ENCODE data around the gene BRME1. TPM values are rescaled to one million over a fixed set of nuclear protein-coding genes. Genes with fewer than 3 reads are reported as not detected.

BRME1 gene
- 0.18 and 0.49 TPM in 2 replicates for total RNA-seq

DNA sequence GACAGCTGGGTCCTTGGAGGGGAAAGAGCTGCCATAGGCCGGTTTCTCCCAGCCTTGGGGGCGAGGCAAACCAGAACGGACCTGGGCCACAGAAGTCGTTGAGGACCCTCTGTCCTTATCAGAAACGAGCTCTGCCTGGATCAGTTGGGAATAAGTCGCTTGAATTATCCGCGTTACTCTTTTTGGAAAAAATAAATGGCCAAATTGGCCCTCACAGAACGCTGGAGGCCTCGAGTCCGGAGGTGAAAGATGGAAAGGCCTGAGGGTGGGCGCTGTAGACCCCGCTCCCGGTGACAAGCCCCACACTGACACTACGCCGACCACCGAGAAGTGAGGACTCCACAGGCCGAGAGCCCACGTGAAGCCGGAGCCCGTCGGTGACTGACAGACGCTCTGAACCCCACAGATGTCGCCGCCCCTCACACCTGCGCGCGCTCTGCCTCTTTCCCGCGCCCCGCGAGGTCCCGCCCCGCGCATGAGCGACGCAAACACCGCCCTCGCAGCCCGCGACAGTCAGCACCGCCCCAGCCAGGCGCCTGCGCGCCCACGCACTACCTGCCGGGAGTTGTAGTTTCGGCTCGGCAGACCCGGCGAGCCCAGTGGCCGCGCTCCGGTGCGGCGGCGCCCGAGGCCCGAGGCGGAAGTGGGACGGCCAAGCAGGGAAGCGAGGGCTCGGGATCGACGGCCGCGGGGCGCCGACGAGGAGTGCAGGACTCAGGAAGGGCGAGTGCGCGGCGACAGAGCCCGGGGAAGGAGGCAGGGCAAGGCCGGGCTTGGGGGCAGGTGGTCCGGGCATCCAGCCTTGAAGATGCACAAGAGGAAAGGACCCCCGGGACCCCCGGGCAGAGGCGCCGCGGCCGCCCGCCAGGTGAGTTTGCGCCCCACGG, at the start of gene BRME1, which contains the start of gene CC2D1A:
Gene BRME1, minus strand, starts transcription at position 484 of the 887 bp plus-strand sequence. CDS start 1,225 bp downstream, outside the sequence.
Gene CC2D1A, plus strand, starts transcription at position 568 of the 887 bp plus-strand sequence. Its CDS starts 241 bp downstream, at position 809.

DNA sequence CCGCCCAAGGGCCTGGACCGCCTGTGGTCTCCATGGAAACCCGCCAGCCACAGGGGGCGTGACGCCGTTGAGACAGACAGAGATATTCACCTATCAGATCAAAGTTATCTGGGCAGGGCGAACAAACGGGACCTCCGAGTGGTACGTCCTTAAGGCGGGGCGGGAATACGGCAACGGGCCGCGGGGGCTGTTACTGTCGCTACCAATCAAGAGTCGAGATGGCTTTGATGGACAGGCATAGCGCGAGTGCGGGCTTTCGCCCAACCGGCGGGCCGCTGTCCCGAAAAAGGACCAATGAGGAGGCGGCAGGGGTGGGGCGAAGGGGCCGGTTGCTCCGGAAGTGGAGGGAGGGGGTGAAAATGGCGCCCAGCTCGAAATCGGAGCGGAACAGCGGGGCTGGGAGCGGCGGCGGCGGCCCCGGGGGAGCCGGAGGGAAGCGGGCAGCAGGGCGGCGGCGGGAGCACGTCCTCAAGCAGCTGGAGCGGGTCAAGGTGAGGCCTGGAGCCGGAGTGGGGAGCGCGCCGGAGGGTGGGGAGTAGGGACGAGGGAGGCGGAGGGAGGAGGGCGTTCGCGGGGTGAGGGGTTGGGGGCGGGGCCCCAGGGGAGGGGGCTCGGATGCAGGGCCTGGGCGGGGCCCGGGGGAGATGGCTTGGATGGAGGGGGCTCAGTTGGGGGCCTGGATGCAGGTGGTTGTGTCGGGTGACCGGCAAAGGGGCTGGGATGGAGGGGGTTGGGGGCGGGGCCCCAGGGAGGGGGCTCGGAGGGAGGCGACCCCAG, 46.4 kb upstream of the BRME1 start, which contains the start of gene DCAF15:
Gene DCAF15, plus strand, starts transcription at position 356 of the 777 bp plus-strand sequence. Its CDS starts 4 bp downstream, at position 360.

DNA sequence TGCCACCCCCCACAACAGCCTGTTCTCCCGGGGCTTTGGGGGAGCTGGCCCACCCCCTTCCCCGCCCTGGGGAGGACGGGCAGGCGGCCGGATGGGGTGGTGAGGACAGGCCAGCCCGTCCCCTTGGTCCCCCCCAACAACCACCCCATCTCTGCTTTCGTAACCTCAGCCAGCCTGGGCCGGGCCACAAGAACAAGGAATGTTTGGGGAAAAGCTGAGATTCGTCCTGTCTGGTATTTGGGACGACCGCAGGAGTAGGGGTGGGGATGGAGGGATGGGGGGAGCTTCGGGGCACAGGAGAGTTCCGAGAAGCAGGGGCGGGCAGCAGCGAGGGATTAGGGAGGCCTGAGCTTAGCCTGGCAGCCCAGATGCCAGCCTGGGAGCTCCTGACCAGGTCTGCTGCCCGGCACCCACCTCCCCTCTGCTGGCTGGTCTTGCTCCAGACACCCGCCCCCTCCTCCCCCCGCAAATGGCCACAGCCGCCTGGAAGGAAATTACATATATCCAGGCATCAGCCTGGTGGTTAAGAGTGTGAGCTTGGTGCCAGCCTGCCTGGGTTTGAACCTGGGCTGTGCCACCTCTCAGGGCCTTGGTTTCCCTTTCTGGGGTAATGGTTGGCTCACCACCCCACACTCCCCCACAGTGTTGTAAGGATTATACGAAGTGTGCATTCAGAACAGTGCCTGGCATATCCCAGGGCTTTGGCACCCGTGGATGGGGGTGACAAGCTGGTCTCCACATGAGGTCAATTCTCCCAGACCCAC, 32.6 kb upstream of the BRME1 start, which contains the start of gene PODNL1:
Gene PODNL1, minus strand, starts transcription at position 117 of the 764 bp plus-strand sequence. CDS start 236 bp downstream, outside the sequence.

DNA sequence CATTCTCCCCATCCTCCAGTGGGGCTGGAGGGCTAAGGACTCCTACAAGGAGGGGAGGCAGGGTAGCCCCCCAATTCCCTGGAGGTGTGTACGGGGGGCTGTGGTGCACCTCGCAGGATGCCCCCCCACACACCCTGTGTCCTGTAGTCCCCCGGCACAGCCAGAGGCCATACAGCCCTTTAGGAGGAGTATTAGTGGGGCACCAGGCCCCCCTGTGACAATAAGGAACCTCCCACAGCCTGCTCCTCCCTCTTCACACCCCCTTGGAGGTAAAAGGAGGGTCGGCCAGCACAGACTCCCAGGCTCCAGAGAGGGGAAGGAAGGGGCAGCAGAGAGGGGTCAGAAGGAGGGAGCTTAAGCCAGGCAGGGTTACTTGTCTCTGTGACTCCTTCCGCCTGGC, 29.1 kb downstream of the BRME1 start, which contains the start of gene NANOS3:
Gene NANOS3, plus strand, starts transcription at position 301 of the 400 bp plus-strand sequence. CDS start 115 bp downstream, outside the sequence.

Other genes starting within 250 kb of the BRME1 start
- gene MRI1, start 141.6 kb downstream of the BRME1 start, total RNA-seq, result 25.6 and 27.8 TPM in 2 replicates
- gene C19orf53, start 131.7 kb downstream of the BRME1 start, total RNA-seq, result 143 and 167 TPM in 2 replicates
- 3.2 and 8.3 TPM in 2 replicates for gene ZSWIM4, start 110.7 kb downstream of the BRME1 start, total RNA-seq
- not detected in 2 replicates for gene NANOS3, start 29.0 kb downstream of the BRME1 start, total RNA-seq
- gene CC2D1A, start 84 bp upstream of the BRME1 start, total RNA-seq, result 16.6 and 16.8 TPM in 2 replicates
- gene PODNL1, start 32.3 kb upstream of the BRME1 start, total RNA-seq, result 0.36 TPM in 1 of 2 replicates, not detected in the other
- 16.2 and 20.9 TPM in 2 replicates for gene DCAF15, start 46.4 kb upstream of the BRME1 start, total RNA-seq
- 2.0 and 4.9 TPM in 2 replicates for gene RFX1, start 100.2 kb upstream of the BRME1 start, total RNA-seq
- gene RLN3, start 122.0 kb upstream of the BRME1 start, total RNA-seq, result not detected in 2 replicates
- gene IL27RA, start 125.6 kb upstream of the BRME1 start, total RNA-seq, result 1.1 TPM in 2 replicates
- 0.54 TPM in 1 of 2 replicates, not detected in the other for gene PALM3, start 156.0 kb upstream of the BRME1 start, total RNA-seq
- 0.65 TPM in 1 of 2 replicates, not detected in the other for gene MISP3, start 166.7 kb upstream of the BRME1 start, total RNA-seq
- not detected in 2 replicates for gene C19orf67, start 179.7 kb upstream of the BRME1 start, total RNA-seq
- 33.2 and 49.4 TPM in 2 replicates for gene SAMD1, start 184.6 kb upstream of the BRME1 start, total RNA-seq
- 59.8 and 75.0 TPM in 2 replicates for gene PRKACA, start 211.6 kb upstream of the BRME1 start, total RNA-seq
- gene ASF1B, start 230.5 kb upstream of the BRME1 start, total RNA-seq, result 5.7 and 19.5 TPM in 2 replicates